GM12864 (cell line): ENCODE results near the gene QTRT2.

ENCODE experiments used
- DNase-seq: peaks from one replicate; pipeline ENCODE4 v3.0.0-alpha.2; 2011; ENCODE audit warnings: low read depth
- H3K4me3 ChIP-seq: 2 replicates; pipeline ENCODE4 v1.5.1; 2011; ENCODE audit warnings: mild to moderate bottlenecking, low read depth, low read length, control low read depth
- TF ChIP-seq, protein P1 (sequence below): IDR thresholded peaks from 2 replicates; pipeline ENCODE4 v1.5.1; 2011; ENCODE audit warnings: low read depth, mild to moderate bottlenecking, moderate library complexity, low read length, control low read depth, inconsistent platforms; ENCODE audit errors: missing control alignments

The QTRT2 gene

DNA sequence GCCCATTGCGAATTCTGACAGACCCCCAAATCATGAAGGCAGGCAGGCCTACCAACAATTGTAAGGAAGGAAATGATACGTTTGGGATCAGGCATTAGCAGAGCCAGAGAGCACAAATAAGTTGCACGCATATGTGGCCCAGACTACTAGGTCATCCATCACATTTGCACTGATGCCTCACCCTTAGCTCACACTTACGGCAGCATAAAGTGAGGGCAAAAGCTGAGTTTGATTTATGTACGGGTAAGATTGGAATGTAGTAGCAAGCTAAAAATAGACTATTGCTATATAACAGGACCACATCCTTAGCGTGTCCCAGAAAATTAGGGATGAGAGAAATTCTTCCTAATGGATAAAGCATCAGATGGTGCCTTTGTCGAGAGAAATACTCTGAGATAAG lies 58.6 kb downstream of the QTRT2 start:
- DNase-seq: no peak
- TF ChIP-seq, protein P1, sequence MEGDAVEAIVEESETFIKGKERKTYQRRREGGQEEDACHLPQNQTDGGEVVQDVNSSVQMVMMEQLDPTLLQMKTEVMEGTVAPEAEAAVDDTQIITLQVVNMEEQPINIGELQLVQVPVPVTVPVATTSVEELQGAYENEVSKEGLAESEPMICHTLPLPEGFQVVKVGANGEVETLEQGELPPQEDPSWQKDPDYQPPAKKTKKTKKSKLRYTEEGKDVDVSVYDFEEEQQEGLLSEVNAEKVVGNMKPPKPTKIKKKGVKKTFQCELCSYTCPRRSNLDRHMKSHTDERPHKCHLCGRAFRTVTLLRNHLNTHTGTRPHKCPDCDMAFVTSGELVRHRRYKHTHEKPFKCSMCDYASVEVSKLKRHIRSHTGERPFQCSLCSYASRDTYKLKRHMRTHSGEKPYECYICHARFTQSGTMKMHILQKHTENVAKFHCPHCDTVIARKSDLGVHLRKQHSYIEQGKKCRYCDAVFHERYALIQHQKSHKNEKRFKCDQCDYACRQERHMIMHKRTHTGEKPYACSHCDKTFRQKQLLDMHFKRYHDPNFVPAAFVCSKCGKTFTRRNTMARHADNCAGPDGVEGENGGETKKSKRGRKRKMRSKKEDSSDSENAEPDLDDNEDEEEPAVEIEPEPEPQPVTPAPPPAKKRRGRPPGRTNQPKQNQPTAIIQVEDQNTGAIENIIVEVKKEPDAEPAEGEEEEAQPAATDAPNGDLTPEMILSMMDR: no peak
- no peak overlapping the region for H3K4me3 ChIP-seq

DNA sequence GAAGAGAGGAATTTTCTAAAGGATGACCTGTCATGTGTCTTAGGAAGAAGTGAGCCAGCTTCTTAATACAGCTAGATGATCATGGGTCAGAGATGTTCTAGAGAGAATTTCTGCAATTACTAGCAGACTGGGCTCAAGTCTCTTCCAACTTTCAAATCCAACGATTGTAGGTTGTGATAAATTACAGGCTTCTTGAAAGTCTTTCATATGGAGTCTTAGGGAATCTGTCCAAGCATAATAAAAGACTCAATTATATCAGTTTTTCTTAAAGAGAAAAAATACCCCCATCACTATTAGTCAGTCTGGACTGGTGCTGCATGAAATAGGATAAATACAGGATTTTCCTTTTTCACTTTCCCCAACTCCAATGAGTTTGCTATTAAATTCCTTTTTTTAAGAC lies 63.2 kb downstream of the QTRT2 start:
- DNase-seq: no peak
- H3K4me3 ChIP-seq: no peak overlapping the region
- TF ChIP-seq, protein P1: no peak

DNA sequence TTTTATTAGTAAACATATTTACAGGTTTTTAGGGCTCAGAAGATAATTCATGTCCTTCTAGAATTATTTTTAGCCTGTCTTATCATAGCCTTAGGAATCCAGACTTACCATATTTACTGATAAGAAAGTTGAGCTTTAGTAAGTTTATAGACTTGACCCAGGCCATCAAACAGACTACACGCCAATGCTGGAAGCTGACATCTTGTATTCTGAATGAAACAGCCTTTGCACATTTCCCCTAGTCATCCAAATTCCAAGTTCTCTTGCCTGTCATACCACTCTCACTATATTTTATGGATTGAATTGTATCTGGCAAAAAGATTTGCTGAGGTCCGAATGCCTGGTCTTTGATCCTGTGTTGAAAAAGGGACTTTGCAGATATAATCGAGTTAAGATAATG lies 63.7 kb downstream of the QTRT2 start:
- TF ChIP-seq, protein P1: no peak
- H3K4me3 ChIP-seq: no peak overlapping the region
- no peak for DNase-seq

DNA sequence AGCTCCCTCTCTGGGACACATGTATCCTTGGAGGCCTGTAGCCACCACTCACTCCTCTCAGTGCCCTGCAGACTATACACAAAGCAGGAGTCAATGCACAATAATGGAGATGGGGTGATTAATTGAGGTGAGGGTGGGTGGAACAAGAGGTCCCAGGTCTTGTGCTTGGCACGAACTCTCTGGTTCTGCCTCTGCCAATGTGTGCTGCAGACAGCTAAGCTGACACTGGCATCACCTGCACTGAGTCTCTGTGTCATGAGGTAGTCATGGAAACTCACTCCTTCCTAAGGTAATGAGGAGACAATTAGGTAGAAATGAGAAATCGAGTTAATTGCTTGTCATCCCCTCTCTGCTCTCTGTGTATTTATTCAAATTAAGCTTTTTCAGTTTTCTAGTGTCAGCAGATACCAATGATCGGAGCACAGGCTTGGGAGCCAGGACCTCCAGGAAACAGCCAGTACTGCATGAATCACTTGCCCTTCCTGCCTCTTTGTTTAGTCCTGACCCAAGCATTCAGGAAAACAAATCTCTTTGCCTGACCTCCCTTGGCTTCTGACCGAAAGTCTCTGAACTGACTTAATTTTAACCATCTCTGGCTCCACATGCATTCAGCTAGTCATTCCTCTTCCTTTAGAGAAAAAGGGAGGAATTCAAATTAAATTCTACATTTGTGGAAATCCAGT lies 65.6 kb downstream of the QTRT2 start:
- TF ChIP-seq, protein P1: no peak
- H3K4me3 ChIP-seq: no peak overlapping the region
- DNase-seq: no peak

DNA sequence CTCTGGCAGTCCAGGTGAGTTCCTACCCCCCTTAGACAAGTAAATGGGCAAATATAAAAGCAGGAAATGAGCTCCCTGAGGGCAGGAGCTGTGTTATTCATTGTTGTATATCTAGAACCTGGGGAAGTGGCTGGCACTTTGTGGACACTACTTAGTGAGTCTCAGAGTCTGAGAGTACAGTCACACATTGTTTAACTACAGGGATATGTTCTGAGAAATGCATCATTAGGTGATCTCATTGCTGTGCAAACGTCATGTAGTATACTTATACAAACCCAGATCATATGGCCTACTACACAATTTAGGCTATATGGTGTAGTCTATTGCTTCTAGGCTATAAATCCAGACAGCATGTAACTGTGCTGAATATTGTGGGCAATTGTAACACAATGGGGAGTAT lies 69.9 kb downstream of the QTRT2 start:
- no peak for DNase-seq
- TF ChIP-seq, protein P1: no peak
- no peak overlapping the region for H3K4me3 ChIP-seq

DNA sequence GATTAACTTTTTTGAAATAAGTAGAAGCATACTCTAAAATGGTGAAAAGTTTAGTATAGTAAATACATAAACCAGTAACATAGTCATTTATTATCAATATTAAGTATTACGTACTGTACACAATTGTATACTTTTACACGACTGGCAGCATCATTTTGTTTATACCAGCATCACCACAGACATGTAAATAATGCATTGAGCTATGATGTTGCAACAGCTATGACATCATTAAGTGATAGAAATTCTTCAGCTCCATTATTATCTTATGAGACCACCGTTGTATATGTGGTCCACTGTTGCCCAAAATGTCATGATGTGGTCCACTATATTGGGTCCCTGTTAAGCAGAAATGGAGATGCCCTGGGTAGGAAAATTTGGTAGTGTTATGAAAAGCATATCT lies 71.0 kb downstream of the QTRT2 start:
- no peak for DNase-seq
- TF ChIP-seq, protein P1: no peak
- no peak overlapping the region for H3K4me3 ChIP-seq

DNA sequence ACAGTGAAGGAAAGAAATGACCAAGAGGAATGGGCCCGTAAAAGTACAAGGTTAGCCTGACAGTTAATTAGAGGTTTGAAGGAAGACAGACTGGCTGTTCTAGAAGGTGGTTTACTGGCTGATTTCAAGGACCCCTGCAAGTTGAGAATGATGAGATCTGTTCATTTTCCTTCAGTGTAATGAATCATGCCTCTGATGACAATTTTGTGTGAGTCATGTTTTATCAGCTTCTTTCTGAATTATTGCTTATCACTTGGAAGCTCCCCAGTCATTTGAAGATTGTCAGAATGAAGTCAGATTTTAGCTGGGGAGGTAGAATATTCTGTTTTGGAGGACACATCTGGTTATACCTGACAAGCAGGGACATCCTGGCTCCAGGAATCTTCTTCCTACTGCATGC lies 71.7 kb downstream of the QTRT2 start:
- H3K4me3 ChIP-seq: no peak overlapping the region
- TF ChIP-seq, protein P1: no peak
- DNase-seq: no peak
